ENCODE data around the gene COMT.
A peak's percentile ranks its signal among the peaks of the same experiment; 100 is the strongest.

The COMT gene

GRCh38 chr22:19984201-19984753 is 42.7 kb downstream of the COMT start:
- DNase-seq = peak in 2 of 3 donors; percentile 25 to 42

DNA sequence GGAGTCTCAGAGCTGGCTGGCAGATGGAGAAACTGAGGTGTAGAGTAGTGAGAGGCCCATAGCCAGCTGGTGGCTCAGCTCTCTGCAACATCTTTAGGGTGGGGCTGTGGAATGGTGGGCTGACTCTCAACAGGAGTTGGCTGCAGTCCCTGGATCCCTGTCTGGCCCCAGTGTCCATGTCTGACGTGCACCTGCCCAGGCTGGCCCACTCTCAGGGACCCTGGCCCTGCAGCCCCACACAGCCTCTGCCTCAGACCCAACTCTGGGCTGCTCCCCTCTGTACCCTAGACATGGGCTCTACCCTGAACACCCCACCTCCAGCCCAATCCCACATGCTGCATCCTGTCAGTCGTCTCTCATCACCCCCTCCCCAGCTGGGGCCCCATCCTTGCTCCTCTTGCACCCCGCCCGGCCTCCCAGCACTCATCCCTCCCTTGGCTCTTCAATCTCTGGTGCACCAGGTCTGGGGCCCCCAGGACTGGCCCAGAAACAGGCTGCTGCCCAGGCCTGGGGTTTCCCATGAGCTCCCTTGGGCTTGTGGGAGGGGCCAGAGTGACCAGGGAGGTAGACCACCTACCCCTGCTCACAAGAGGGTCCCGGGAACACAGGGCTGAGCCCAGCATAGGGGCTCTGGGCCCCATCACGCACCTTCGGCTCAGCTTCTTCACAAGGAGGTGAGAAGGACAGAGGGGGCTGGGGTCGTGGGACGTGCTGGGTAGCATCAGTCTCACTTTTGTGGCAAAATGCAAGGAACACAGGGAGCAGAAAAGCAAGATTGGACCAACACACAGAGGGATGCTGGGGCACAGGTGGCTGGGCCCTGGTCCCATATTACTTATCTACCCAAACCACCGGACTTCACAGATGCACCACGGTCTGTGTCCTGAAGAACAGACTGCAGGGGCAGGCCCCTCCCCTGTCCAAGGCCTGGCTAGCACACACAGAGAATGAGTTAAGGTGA is 43.6 kb downstream of the COMT start:
- no peak for DNase-seq

DNA sequence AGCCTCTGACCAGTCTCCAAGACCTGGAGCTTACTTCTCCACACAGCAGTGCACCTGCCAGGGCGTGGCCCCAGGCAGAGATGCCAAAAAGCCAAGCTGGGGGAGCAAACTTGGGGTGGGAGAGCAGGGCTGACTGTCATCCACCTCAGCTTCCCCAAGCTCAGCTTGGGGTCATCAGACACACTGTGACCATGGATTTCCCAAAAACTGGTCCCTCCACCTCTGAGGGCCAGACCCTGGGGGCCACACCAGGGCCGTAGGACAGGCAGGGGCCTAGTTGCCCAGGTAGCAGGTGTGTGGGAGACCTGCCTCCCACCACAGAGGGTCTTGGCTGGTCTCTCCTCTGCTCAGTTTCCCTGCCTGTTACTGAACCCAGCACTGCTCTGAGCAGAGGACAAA is 44.4 kb downstream of the COMT start:
- DNase-seq = no peak

- peak; percentile 84 to 96 (median 93) for DNase-seq
These were observed 45.1 kb downstream of the COMT start for GRCh38 chr22:19986410-19987341.

- no peak for DNase-seq
These were observed 46.1 kb downstream of the COMT start for GRCh38 chr22:19987394-19988306.

GRCh38 chr22:19988331-19988808 is 46.8 kb downstream of the COMT start:
- no peak for DNase-seq

DNA sequence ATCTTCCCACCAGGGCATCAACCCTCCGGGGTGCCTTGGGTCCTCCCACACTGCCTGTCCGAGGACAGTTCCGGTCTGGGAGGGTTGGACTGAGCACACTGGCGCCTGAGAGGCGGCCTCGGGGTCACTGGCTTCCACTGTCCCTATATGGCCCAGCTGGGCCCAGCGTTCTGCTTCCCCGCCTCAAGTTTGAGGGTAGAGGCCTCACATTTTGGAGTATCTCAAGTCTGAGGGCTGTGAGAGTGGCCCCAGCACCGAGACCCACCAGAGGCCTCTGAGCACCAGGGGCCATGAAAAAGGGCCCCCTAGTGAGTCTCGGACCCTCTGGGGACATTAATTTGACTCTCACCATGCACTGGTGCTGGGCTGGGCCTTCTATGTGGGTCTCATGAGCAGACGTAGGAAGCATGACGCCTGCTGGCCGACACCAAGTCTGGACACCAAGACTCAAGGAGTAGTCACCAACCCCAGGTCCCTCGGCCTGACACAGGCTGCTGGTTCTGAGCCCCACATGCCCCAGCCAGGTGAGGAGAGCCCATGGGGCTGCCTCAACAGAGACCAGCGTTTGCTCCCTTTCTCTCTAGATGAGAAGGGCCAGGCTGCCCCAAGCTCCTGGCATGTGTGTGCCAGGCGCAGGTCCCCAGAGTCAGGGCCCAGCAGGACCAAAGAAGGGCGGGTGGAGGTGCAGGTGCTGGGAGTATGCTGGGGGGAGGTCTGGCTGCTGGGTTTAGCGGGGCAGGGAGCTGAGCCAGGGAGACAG is 47.6 kb downstream of the COMT start:
- no peak for DNase-seq

DNA sequence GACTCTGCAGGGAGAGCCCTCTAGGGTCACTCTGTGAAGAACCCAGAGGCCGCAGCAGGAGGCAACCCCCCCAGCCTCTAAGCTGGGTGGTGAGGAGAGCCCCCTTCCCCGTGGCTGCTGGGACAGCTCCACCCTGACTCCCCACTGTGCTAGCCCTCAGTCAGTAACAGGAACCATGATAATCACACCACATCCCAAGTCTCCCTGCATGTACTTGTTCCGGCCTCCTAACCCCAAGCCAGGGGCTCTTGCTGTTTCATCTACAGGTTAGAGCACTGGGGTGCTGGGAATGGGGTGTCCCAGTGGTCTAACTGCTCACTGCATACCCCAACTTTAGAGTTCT is 48.1 kb downstream of the COMT start:
- DNase-seq = no peak

DNA sequence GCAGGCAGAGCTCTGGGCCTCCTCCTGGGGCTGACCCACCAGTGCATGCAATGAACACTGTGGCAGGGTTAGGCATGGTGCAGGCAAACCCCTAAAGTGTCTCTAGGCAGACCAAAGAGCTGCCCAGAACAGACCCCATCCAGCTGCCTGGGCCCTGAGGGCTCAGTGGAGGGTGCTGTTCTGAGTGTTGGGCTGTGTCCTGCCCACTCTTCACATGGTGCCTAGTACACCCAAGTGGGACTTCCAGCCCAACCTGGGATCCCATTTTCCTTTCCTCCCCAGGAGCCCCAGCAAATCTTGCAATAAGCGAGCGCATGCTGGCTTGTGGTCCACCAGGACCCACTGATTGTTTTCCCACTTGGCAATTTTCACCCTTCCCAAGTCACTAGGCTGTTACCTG is 48.6 kb downstream of the COMT start:
- no peak for DNase-seq

DNA sequence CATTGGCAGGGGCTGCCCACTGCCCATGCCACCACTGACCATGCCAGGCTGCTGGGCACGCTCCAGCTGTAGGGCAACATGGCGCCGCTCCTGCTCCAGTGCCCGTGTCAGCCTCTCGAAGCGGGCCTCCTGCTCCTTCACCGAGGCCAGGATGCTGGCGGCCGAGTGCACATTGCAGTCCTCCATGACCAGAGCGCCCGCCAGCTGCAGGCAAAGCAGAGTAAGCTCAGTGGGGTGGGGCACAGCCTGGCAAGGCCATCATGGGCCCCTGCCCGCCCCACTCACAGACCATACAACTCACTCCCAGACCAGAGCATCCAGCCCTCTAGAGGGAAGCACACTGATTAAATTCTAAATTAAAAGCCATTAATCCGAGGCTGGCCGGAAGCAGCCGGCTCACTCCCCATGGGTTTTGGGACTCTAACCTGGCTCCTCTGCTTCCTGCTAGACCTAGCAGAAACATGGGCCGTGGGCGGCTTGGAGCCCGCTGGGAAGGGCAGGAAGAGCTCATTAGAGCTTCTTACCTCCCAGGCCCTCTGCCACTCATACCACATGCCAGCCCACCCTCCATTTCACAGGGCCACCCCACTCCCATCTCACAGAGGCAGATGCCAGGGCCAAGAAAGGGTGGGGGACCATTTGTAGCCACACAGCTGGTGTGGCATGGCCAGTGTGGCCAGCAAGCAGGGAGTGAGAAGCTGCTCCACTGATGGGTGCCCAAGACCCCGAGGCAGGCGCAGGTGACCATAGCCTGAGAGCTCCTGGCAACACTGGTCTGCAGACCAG is 49.2 kb downstream of the COMT start:
- DNase-seq = no peak

DNA sequence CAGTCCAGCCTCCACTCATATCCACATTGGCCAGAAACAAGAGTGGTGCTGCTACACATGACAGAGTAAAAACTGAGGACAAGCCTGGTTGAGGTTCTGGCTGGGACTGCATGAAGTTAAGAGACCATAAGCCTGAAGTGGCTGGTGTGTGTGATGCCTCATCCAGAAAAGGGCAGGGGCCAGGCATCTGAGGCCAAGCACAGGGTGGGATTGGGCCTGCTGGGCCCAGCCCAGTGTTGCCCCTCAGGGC is 49.7 kb downstream of the COMT start:
- no peak for DNase-seq

DNA sequence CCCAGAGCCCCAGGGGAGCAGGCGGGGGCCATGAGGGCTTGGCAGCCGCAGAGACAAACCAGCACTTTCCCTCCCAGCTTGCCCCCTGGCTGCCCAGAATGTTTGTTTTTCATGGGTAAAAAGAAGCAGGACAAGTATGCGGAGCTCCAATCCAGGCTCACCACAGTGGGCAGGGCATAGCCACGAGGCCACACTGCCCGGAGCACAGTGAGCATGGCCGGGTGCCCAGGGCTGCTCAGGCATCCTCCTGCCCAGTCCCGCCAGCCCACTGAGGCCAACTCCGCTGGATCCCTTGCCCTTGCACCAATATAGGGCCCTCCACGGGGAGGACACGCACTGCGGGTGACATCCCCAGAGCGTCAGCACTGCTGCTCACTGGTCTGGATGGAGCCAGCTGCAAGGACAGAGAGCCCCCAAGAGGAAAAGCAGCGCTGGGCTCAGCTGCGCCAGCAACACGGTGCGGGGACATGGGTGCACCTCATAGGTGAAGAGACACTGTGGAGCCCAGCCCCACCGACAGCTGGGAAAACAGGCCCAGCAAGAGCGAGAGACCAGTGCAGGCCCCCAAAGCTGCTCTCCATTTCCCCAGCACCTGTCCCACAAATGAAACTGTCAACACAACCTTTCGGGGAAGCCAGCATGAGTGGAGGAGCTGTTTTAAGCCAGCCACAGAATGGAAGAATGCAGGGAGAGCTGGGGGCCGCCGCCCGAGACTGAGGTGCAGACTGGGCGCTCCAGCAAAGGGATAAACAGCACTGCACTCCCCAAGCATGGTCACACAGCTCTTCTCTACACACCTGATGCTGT is 50.3 kb downstream of the COMT start:
- no peak for DNase-seq

GRCh38 chr22:19992481-19992911 is 50.9 kb downstream of the COMT start:
- DNase-seq = no peak

GRCh38 chr22:19992921-19993355 is 51.4 kb downstream of the COMT start:
- DNase-seq = no peak

DNA sequence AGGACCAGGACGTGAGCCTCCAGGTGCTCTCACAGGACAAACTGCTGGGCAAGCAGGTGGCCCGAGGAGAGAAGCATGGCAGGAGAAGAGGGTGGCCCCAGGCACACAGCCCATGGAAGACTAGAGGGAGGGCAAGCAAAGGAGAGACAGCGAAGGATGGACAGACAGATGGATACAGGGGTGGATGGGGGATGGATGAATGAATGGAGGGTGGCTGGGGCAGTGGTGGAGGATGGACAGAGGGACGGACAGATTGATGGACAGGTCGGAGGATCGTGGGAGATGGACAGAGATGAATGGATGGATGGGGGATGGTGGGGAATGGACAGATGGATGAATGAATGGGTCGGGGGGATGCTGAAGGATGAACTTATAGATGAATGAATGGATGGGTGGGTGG is 52.4 kb downstream of the COMT start:
- no peak for DNase-seq

- DNase-seq = no peak
These were observed 53.5 kb downstream of the COMT start for GRCh38 chr22:19994851-19995610.

GRCh38 chr22:19995611-19996339 is 54.2 kb downstream of the COMT start:
- no peak for DNase-seq

DNA sequence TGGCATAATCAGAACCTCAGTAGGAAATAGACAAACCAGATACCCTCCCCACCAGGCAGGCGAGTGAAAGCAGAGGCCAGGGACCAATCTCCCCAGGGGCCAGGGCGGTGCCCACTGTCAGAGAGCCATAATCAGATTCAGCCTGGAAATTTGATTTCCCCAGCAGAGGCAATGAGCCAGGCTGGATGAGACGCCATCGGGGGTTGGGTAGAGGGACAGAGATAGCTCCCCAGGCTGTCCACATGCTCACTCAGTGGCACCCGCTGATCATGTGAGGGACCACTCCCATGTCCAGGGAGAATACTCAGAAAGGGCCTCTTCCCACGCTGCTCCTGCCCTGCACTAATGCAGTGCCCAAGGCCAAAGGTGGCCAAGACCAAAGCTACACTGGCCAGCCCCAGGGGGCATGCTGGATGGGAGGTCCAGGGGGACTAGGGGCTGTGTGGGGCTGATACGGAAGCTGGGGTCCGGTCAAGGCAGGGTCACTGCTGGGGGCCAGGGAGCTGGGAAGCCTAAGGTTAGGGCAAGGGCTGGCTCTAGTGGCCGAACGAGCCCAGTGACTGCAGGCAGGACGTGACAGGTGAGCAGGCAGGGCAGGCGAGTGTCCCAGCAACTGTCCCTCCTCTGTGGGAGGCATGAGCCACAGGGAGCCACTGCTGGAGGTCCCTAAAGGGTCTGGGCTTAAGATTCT is 55.3 kb downstream of the COMT start:
- no peak for DNase-seq
